Gastrocnemius medialis (tissue), 4 donors: ENCODE data around the gene FOLR3. TPM values are rescaled to one million over a fixed set of nuclear protein-coding genes. Genes with fewer than 3 reads are reported as not detected.

Experiments
- ATAC-seq, 2 donors: fragments of 150-250 bp; one replicate each; pipeline ENCODE4 v1.9.1; 2016
- DNase-seq, 2 donors: peaks; one replicate each; pipeline ENCODE4 v3.0.0-alpha.2; 2019
- H3K27ac ChIP-seq, 4 donors: fragments of 200-600 bp; sonication (generic); 1 replicate in 1 of 4; 2 replicates in 3 of 4; pipeline ENCODE4 v1.5.1; 2016 to 2018; ENCODE audit warnings: mild to moderate bottlenecking in 2 of 4, moderate library complexity in 1 of 4
- H3K27me3 ChIP-seq, 3 donors: fragments of 200-600 bp; sonication (generic) in 2 of 3; 1 replicate in 1 of 3; 2 replicates in 2 of 3; pipeline versions ENCODE4 v1.5.1 to v1.6.0; 2016 to 2019; ENCODE audit warnings: mild to moderate bottlenecking in 1 of 3, moderate library complexity in 1 of 3
- H3K36me3 ChIP-seq, 2 donors: fragments of 200-600 bp; sonication (generic) in 1 of 2; one replicate each; pipeline ENCODE4 v1.5.1; 2017 to 2018
- H3K4me1 ChIP-seq, 2 donors: fragments of 200-600 bp; sonication (generic) in 1 of 2; one replicate each; pipeline ENCODE4 v1.5.1; 2016 to 2017; ENCODE audit warnings: mild to moderate bottlenecking in 2 of 2
- H3K4me3 ChIP-seq, 4 donors: fragments of 200-600 bp; sonication (generic) in 3 of 4; 1 replicate in 1 of 4; 2 replicates in 3 of 4; pipeline ENCODE4 v1.5.1; 2016 to 2019; ENCODE audit warnings: mild to moderate bottlenecking in 2 of 4
- H3K9me3 ChIP-seq, 3 donors: fragments of 200-600 bp; sonication (generic) in 2 of 3; 1 replicate in 1 of 3; 2 replicates in 2 of 3; pipeline ENCODE4 v1.5.1; 2016 to 2019
- POLR2A ChIP-seq, 2 donors: fragments of 450-650 bp; IDR thresholded peaks; one replicate each; pipeline ENCODE4 v1.6.1; 2017; ENCODE audit warnings: antibody characterized with exemption in 2 of 2, mild to moderate bottlenecking in 2 of 2, moderate library complexity in 2 of 2
- in situ Hi-C, 4 donors: fragments of 200-750 bp; cut with MboI; loops; one replicate each; pipeline versions ENCODE4 v1.15.0 to v1.8.0; 2017; ENCODE audit warnings: low sequenced_read_pairs in 4 of 4
- intact Hi-C: fragments of 100-400 bp; cut with DNase I; formaldehyde crosslinking; loops from one replicate; pipeline ENCODE4 v1.15.1; 2023; ENCODE audit warnings: low total_unique reads
- total RNA-seq, 4 donors: library from RNA; depleted of rRNA; stranded (reverse); fragments of >200 nt; gene quantifications; one replicate each; pipeline versions ENCODE4 v1.1.0 to v1.2.3, GENCODE V29; 2016
- TF ChIP-seq, protein P1 (sequence below), 5 experiments: fragments of 450-650 bp in 3 of 5; fragments of 200-600 bp in 2 of 5; sonication (generic) in 2 of 5; IDR thresholded peaks in 4 of 5; conservative IDR thresholded peaks in 1 of 5; 1 replicate in 4 of 5; 2 replicates in 1 of 5; pipeline ENCODE4 v1.5.1; 2016 to 2019; ENCODE audit warnings: antibody characterized with exemption in 5 of 5, mild to moderate bottlenecking in 3 of 5, moderate library complexity in 3 of 5

FOLR3 gene
- total RNA-seq, 4 donors from 2014 or later = 1.1 TPM; not detected in 3

GRCh38 chr11:72173291-72173690 lies 37.8 kb downstream of the FOLR3 start:
- DNase-seq = no peak
- Histone ChIP-seq H3K9me3 (no peaks in the 10 kb centered on the region), H3K27me3 (no peaks in the 10 kb centered on the region), H3K27ac (no peak overlapping the region), H3K4me1 (no peaks in the 10 kb centered on the region), H3K36me3 (no peaks in the 10 kb centered on the region), H3K4me3 (no peak overlapping the region)
- intact Hi-C loops = no loop called here
- TF ChIP-seq, protein P1, sequence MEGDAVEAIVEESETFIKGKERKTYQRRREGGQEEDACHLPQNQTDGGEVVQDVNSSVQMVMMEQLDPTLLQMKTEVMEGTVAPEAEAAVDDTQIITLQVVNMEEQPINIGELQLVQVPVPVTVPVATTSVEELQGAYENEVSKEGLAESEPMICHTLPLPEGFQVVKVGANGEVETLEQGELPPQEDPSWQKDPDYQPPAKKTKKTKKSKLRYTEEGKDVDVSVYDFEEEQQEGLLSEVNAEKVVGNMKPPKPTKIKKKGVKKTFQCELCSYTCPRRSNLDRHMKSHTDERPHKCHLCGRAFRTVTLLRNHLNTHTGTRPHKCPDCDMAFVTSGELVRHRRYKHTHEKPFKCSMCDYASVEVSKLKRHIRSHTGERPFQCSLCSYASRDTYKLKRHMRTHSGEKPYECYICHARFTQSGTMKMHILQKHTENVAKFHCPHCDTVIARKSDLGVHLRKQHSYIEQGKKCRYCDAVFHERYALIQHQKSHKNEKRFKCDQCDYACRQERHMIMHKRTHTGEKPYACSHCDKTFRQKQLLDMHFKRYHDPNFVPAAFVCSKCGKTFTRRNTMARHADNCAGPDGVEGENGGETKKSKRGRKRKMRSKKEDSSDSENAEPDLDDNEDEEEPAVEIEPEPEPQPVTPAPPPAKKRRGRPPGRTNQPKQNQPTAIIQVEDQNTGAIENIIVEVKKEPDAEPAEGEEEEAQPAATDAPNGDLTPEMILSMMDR (IDR thresholded peaks at IDR 0.05 in 4 of 5, conservative IDR thresholded peaks at IDR 0.05 in 1 of 5) = no peak
- TF ChIP-seq POLR2A (IDR thresholded peaks at IDR 0.05) = no peak
- no peak for ATAC-seq
- in situ Hi-C loops = no loop called here

- Histone ChIP-seq H3K27me3 (no peaks in the 10 kb centered on the region), H3K9me3 (no peaks in the 10 kb centered on the region), H3K27ac (no peak overlapping the region), H3K36me3 (no peaks in the 10 kb centered on the region), H3K4me1 (no peaks in the 10 kb centered on the region), H3K4me3 (no peak overlapping the region)
- in situ Hi-C loops = no loop called here
- intact Hi-C loops = no loop called here
- DNase-seq (no peak), ATAC-seq (no peak)
- TF ChIP-seq POLR2A (IDR thresholded peaks at IDR 0.05) = no peak
- TF ChIP-seq, protein P1 (IDR thresholded peaks at IDR 0.05 in 4 of 5, conservative IDR thresholded peaks at IDR 0.05 in 1 of 5) = no peak
These were observed 39.0 kb downstream of the FOLR3 start for GRCh38 chr11:72174302-72175070.

DNA sequence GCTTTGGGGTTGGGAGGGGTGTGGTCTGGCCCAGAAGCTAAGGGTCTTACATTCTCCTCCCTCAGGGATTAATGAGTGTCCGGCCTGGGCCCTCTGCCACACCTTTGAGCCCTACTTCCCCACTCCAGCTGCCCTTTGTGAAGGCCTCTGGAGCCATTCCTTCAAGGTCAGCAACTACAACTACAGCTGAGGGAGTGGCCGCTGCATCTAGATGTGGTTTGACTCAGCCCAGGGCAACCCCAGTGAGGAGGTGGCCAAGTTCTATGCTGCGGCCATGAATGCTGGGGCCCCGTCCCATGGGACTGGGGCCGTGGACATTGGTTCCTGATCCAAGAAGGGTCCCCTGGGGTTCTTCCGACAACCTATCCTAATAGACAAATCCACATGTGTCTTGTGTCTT lies 42.1 kb downstream of the FOLR3 start:
- intact Hi-C loops (no loop called here), in situ Hi-C loops (no loop called here)

DNA sequence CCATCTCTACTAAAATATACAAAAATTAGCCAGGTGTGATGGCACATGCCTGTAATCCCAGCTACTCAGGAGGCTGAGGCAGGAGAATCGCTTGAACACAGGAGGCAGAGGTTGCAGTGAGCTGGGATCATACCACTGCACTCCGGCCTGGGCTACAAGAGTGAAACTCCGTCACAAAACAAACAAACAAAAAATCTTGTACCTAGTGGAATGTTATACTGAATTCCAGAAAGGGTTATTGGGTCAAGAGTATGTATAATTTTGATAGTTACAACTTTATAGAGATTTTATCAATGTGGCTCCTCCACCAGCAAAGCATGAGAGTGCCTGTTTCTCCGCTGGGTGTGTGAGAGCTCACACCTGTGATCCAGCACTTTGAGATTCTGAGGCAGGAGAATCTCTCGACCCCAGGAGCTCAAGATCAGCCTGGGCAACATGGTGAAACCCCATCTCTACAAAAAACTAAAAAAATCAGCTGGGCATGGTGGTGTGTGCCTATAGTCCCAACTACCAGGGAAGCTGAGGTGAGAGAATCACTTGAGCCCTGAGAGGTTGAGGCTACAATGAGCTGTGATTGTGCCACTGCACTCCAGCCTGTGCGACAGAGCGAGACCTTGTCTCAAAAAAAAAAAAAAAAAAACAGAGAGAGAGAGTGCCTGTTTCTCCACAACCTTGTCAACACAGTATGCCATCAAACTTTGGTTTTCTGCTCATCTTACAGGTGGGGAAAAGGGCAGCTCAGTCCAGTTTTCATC lies 43.7 kb downstream of the FOLR3 start:
- Histone ChIP-seq H3K4me3 (no peak overlapping the region), H3K27me3 (no peaks in the 10 kb centered on the region), H3K9me3 (no peaks in the 10 kb centered on the region), H3K27ac (no peak overlapping the region), H3K36me3 (no peaks in the 10 kb centered on the region), H3K4me1 (no peaks in the 10 kb centered on the region)
- TF ChIP-seq, protein P1 (IDR thresholded peaks at IDR 0.05 in 4 of 5, conservative IDR thresholded peaks at IDR 0.05 in 1 of 5) = no peak
- no peak for TF ChIP-seq POLR2A (IDR thresholded peaks at IDR 0.05)
- in situ Hi-C loops = no loop called here
- ATAC-seq (no peak), DNase-seq (no peak)
- intact Hi-C loops = no loop called here

More for the DNA sequence above, 42.1 kb downstream of the FOLR3 start:
- Histone ChIP-seq H3K9me3 (no peaks in the 10 kb centered on the region), H3K27ac (no peak overlapping the region), H3K4me1 (no peaks in the 10 kb centered on the region), H3K36me3 (no peaks in the 10 kb centered on the region), H3K4me3 (no peak overlapping the region), H3K27me3 (no peaks in the 10 kb centered on the region)
- no peak for ATAC-seq
- TF ChIP-seq, protein P1 (IDR thresholded peaks at IDR 0.05 in 4 of 5, conservative IDR thresholded peaks at IDR 0.05 in 1 of 5) = no peak
- no peak for TF ChIP-seq POLR2A (IDR thresholded peaks at IDR 0.05)
- no peak for DNase-seq
